Astrocyte (in vitro differentiated cells and primary cell): Measurements from ENCODE around the gene NLRP10.

Experiments used
- CTCF ChIP-seq: IDR thresholded peaks from 2 replicates; pipeline ENCODE4 v1.5.1; 2011; ENCODE audit warnings: low read depth, mild to moderate bottlenecking, inconsistent platforms, low read length, moderate library complexity; ENCODE audit not compliant: insufficient read depth
- EZH2 ChIP-seq: IDR thresholded peaks from 2 replicates; pipeline ENCODE4 v1.6.1; 2012; ENCODE audit warnings: mild to moderate bottlenecking, low read length, inconsistent platforms; ENCODE audit not compliant: insufficient read depth

DNA sequence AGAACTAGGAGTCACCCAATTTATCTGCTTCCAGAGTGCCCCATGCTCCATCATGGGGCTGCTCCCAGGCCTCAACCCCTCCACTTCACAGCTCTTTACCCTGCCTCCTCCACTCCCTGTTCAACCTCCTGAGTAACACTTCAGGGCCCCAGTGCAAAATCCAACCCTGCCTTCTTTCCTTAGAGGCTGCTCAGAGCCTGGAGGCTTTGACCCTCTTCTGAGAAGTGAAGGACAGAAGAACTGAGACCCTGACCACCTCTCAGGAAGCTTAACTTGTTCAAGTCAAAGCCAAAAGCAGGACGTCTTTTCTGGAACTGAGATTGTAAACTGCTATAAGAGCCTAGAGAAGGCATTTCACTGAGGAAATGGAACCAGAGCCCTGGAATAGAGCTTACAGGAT, 37.4 kb upstream of the NLRP10 start:
- TF ChIP-seq CTCF: no peak
- TF ChIP-seq EZH2: no peak
